K562 (cell line): ENCODE measurements around the gene PALMD. TPM values are rescaled to one million over a fixed set of nuclear protein-coding genes. Genes with fewer than 3 reads are reported as not detected.

Source experiments
- ATAC-seq: fragments of 200-7000 bp; cut with Tn5 transposase; 3 replicates; pipeline ENCODE4 v1.9.1; 2020; ENCODE audit warnings: moderate library complexity
- BruUV-seq: library from RNA; stranded (reverse); fragments of 400-500 nt; replicated peaks from 2 replicates; lab custom pipeline; 2021; lab: Mats Ljungman, UMichigan
- CTCF ChIA-PET: fragments of 300-600 bp; formaldehyde crosslinking; extraction: SDS; loops from one replicate; lab custom pipeline; 2021; ENCODE audit warnings: low intra/inter-chr PET ratio; lab: Yijun Ruan, JAX
- POLR2A ChIA-PET: fragments of 300-600, 350-650 bp; sonication (Branson Sonifier 250); formaldehyde crosslinking; extraction: SDS; loops from one replicate; lab custom pipeline; 2021; ENCODE audit warnings: antibody characterized with exemption, inconsistent platforms; lab: Yijun Ruan, JAX
- DNase-seq, 4 experiments: peaks; one replicate each; pipeline versions ENCODE4 v3.0.0 to v3.0.0-alpha.2; 2011 to 2018; ENCODE audit warnings: low spot score in 3 of 4, mixed read lengths in 3 of 4; ENCODE audit errors: extremely low read depth in 1 of 4
- FAIRE-seq: peaks from 2 replicates; lab custom pipeline; 2011; peaks lifted over from hg19 to GRCh38; lab: Jason Lieb, UNC
- H2AFZ ChIP-seq: 2 replicates; pipeline ENCODE4 v1.6.0; 2011; ENCODE audit warnings: low read depth, low read length, control low read depth, inconsistent platforms
- H3K27ac ChIP-seq: fragments of 200-600 bp; 3 replicates; pipeline ENCODE4 v1.8.0; 2011; ENCODE audit warnings: low read depth, mild to moderate bottlenecking, control low read depth, inconsistent platforms, low read length, moderate library complexity, mixed read lengths; ENCODE audit errors: extremely low read depth
- H3K27me3 ChIP-seq, 2 experiments: fragments of 300-600 bp in 1 of 2; 2 replicates in 1 of 2; 3 replicates in 1 of 2; pipeline versions ENCODE4 v1.6.0 to v1.8.0; 2011; ENCODE audit warnings: inconsistent platforms in 2 of 2, low read length in 2 of 2, mild to moderate bottlenecking in 1 of 2, mixed read lengths in 1 of 2, moderate library complexity in 1 of 2; ENCODE audit not compliant: control insufficient read depth in 2 of 2, insufficient read depth in 2 of 2
- H3K36me3 ChIP-seq: fragments of 300-600 bp; 3 replicates; pipeline ENCODE4 v1.8.0; 2011; ENCODE audit warnings: mild to moderate bottlenecking, low read length, inconsistent platforms; ENCODE audit not compliant: control insufficient read depth, insufficient read depth
- H3K4me1 ChIP-seq, 2 experiments: fragments of 200-600 bp in 1 of 2; replicated peaks in 1 of 2; 2 replicates in 1 of 2; 3 replicates in 1 of 2; pipeline versions ENCODE4 v1.5.1 to v1.8.0; 2011; ENCODE audit warnings: inconsistent platforms in 2 of 2, low read length in 2 of 2, mild to moderate bottlenecking in 1 of 2, mixed read lengths in 1 of 2, moderate library complexity in 1 of 2; ENCODE audit not compliant: control insufficient read depth in 2 of 2, insufficient read depth in 2 of 2
- H3K4me2 ChIP-seq: 2 replicates; pipeline ENCODE4 v1.6.1; 2011; ENCODE audit warnings: low read length, control low read depth, inconsistent platforms, mixed read lengths; ENCODE audit not compliant: insufficient read depth
- H3K4me3 ChIP-seq: fragments of 200-600 bp; sonication (generic), shearing (Covaris generic); 2 replicates; pipeline ENCODE4 v1.5.1; 2016; ENCODE audit warnings: control low read depth, inconsistent platforms
- H3K79me2 ChIP-seq: fragments of 200-600 bp; 3 replicates; pipeline ENCODE4 v1.8.0; 2011; ENCODE audit warnings: low read length, inconsistent platforms; ENCODE audit not compliant: control insufficient read depth, insufficient read depth
- H3K9ac ChIP-seq, 2 experiments: 2 replicates each; pipeline versions ENCODE4 v1.6.0 to v1.6.1; 2011; ENCODE audit warnings: low read depth in 2 of 2, low read length in 2 of 2, control low read depth in 1 of 2, inconsistent platforms in 1 of 2, mild to moderate bottlenecking in 1 of 2, mixed read lengths in 1 of 2; ENCODE audit not compliant: insufficient read depth in 1 of 2
- H3K9me1 ChIP-seq: one replicate; pipeline ENCODE4 v1.6.0; 2011; ENCODE audit warnings: inconsistent platforms, mild to moderate bottlenecking, low read length, moderate library complexity; ENCODE audit not compliant: control insufficient read depth, insufficient read depth
- H3K9me3 ChIP-seq: replicated peaks from 2 replicates; pipeline ENCODE4 v1.5.1; 2011; ENCODE audit warnings: low read depth, low read length, inconsistent platforms; ENCODE audit not compliant: control insufficient read depth, insufficient read depth
- H4K20me1 ChIP-seq: replicated peaks from 2 replicates; pipeline ENCODE4 v1.6.1; 2011; ENCODE audit warnings: low read length, inconsistent platforms, mixed read lengths; ENCODE audit not compliant: control insufficient read depth, insufficient read depth
- CEBPG ChIP-seq, 3 experiments: fragments of 200-800 bp in 1 of 3; sonication (Bioruptor generic) in 1 of 3; sonication (generic) in 1 of 3; formaldehyde crosslinking in 1 of 3; IDR thresholded peaks in 2 of 3; conservative IDR thresholded peaks in 1 of 3; 2 replicates each; pipeline versions ENCODE4 v1.6.1 to v1.8.0; 2016 to 2022; ENCODE audit warnings: missing compliant biosample characterization in 2 of 3, missing genetic modification characterization in 2 of 3, mild to moderate bottlenecking in 1 of 3, missing genetic modification reagents in 1 of 3
- KAT2B ChIP-seq: IDR thresholded peaks from one replicate; pipeline ENCODE4 v1.6.1; 2012; ENCODE audit warnings: low read depth, mild to moderate bottlenecking, control low read depth, inconsistent platforms, low read length, moderate library complexity
- SIRT6 ChIP-seq: IDR thresholded peaks from one replicate; pipeline ENCODE4 v1.6.1; 2012; ENCODE audit warnings: low read depth, mild to moderate bottlenecking, control low read depth, inconsistent platforms, low read length, moderate library complexity
- WGBS: fragments of 100-300 bp; shearing (Covaris generic); methylation state at CpG from one replicate; pipeline ENCODE4 v1.1.6; 2016; ENCODE audit warnings: low coverage, mixed read lengths; ENCODE audit not compliant: insufficient coverage; ENCODE audit errors: missing lambda C conversion rate; 5-methylcytosine and 5-hydroxymethylcytosine counted together
- in situ Hi-C: fragments of 300-500 bp; cut with MboI; formaldehyde crosslinking; loops from 4 replicates; pipeline ENCODE4 v1.15.0; 2018; ENCODE audit warnings: inconsistent platforms, mixed read lengths
- intact Hi-C: fragments of 100-400 bp; cut with micrococcal nuclease; formaldehyde crosslinking; loops from 2 replicates; pipeline ENCODE4 v1.14.2; 2022
- polyA plus RNA-seq, 8 experiments: library from polyadenylated mRNA; depleted of rRNA in 4 of 8; stranded (reverse) in 5 of 8; unstranded in 3 of 8; fragments of >200 nt; fragmentation: Nextera tagmentation in 2 of 8; fragmentation: Illumina TruSeq in 1 of 8; extraction: Ambion mirVana in 2 of 8; extraction: Trizol in 1 of 8; gene quantifications; 2 replicates each; pipeline versions ENCODE4 v1.2.1 to v1.2.3, GENCODE V29; 2011 to 2014; ENCODE audit warnings: inconsistent platforms in 1 of 8, missing spikeins in 1 of 8
- total RNA-seq, 7 experiments: library from RNA; depleted of rRNA in 6 of 7; stranded (reverse); fragments of >200 nt in 6 of 7; fragmentation: Illumina TruSeq in 2 of 7; extraction: Trizol in 2 of 7; gene quantifications; 2 replicates each; pipeline versions ENCODE4 v1.2.1 to v1.2.3, GENCODE V29; 2011 to 2021; ENCODE audit warnings: low replicate concordance in 1 of 7

Gene PALMD
- total and polyA plus RNA-seq, 9 of the 15 experiments (the other 6 are each of a cell fraction or from before 2014, with no cell fraction given): 2.7 to 13.5 (median 5.4) TPM

GRCh38 chr1:99740141-99740540 is 94.2 kb downstream of the PALMD start:
- no peaks in the 10 kb centered on the region for H3K9me3 ChIP-seq
- H3K36me3 ChIP-seq: peaks cover 88% of the 10 kb centered on the region
- H2AFZ ChIP-seq: no peak overlapping the region
- no peak overlapping the region for H3K27ac ChIP-seq
- no peaks in the 10 kb centered on the region for H4K20me1 ChIP-seq
- WGBS: 48% methylated on average over 1 of the region's 1 CpG
- in situ Hi-C loops: no loop called here
- no peak for FAIRE-seq
- H3K9ac ChIP-seq: no peak overlapping the region
- ATAC-seq: no peak
- peaks cover 2% of the 10 kb centered on the region; the same call in 1 of the 3 replicates for H3K79me2 ChIP-seq
- intact Hi-C loops: no loop called here
- no peaks in the 10 kb centered on the region for H3K9me1 ChIP-seq
- BruUV-seq: no TSS peak
- H3K27me3 ChIP-seq: no peaks in the 10 kb centered on the region
- H3K4me3 ChIP-seq: no peak overlapping the region
- H3K4me2 ChIP-seq: no peak overlapping the region
- POLR2A ChIA-PET: interaction anchor here (0.8 to 2.1 kb wide), 4 partner anchors 8 to 11 kb away, joined by 3 to 6 read pairs (median 3); no protein-coding TSS in a partner anchor
- CTCF ChIA-PET: no interaction called here
- H3K4me1 ChIP-seq: no peaks in the 10 kb centered on the region; a peak in 1 of 5 replicates
- no peak for DNase-seq
- TF ChIP-seq SIRT6 (no peak), KAT2B (no peak), CEBPG (CRISPR knock-in tag; IDR thresholded peaks at IDR 0.05) (no peak), CEBPG (tag; conservative IDR thresholded peaks at IDR 0.05 in 1 of 2, IDR thresholded peaks at IDR 0.05 in 1 of 2) (peak in 1 of 2 experiments; percentile 30; a peak in 1 of 4 replicates)
- TF ChIP-seq, all 486 proteins: peak for 1

Other genes with a start within 250 kb of the PALMD start
- 17.8 and 21.7 TPM in 2 replicates for gene FRRS1, start 120.5 kb downstream of the PALMD start, total RNA-seq (2014; rRNA removed)
- 54.0 and 54.2 TPM in 2 replicates for gene FRRS1, start 120.5 kb downstream of the PALMD start, total RNA-seq (2014; rRNA removed; fragmentation: Illumina TruSeq; extraction: Trizol)
- 41.2 and 43.3 TPM in 2 replicates for gene FRRS1, start 120.5 kb downstream of the PALMD start, total RNA-seq (2015; rRNA removed; fragmentation: Illumina TruSeq; extraction: Trizol)
- 31.1 and 31.6 TPM in 2 replicates for gene FRRS1, start 120.5 kb downstream of the PALMD start, total RNA-seq (2021)
- gene FRRS1, start 120.5 kb downstream of the PALMD start, polyA plus RNA-seq (2011; rRNA removed): 41.3 and 44.7 TPM in 2 replicates
- gene FRRS1, start 120.5 kb downstream of the PALMD start, polyA plus RNA-seq (2014; fragmentation: Illumina TruSeq; extraction: Trizol): 19.2 and 23.7 TPM in 2 replicates
- gene FRRS1, start 120.5 kb downstream of the PALMD start, polyA plus RNA-seq (2014; fragmentation: Nextera tagmentation; extraction: Ambion mirVana): 1 to 10 TPM in 1 of 2 experiments, under 1 TPM in 1; 0.87 to 1.9 TPM
- 14.6 and 18.6 TPM in 2 replicates for gene FRRS1, start 120.5 kb downstream of the PALMD start, polyA plus RNA-seq (2014; rRNA removed)
- gene AGL, start 204.2 kb downstream of the PALMD start, total RNA-seq (2014; rRNA removed): 7.6 and 9.0 TPM in 2 replicates
- 20.4 and 23.1 TPM in 2 replicates for gene AGL, start 204.2 kb downstream of the PALMD start, total RNA-seq (2014; rRNA removed; fragmentation: Illumina TruSeq; extraction: Trizol)
- 16.1 and 16.6 TPM in 2 replicates for gene AGL, start 204.2 kb downstream of the PALMD start, total RNA-seq (2015; rRNA removed; fragmentation: Illumina TruSeq; extraction: Trizol)
- gene AGL, start 204.2 kb downstream of the PALMD start, total RNA-seq (2021): 18.3 and 18.9 TPM in 2 replicates
- gene AGL, start 204.2 kb downstream of the PALMD start, polyA plus RNA-seq (2011; rRNA removed): 8.1 and 12.4 TPM in 2 replicates
- gene AGL, start 204.2 kb downstream of the PALMD start, polyA plus RNA-seq (2014; fragmentation: Illumina TruSeq; extraction: Trizol): 11.7 and 13.7 TPM in 2 replicates
- gene AGL, start 204.2 kb downstream of the PALMD start, polyA plus RNA-seq (2014; fragmentation: Nextera tagmentation; extraction: Ambion mirVana): 1 to 10 TPM; 6.3 to 6.5 TPM
- 6.3 and 6.7 TPM in 2 replicates for gene AGL, start 204.2 kb downstream of the PALMD start, polyA plus RNA-seq (2014; rRNA removed)